Activated CD8-positive, alpha-beta memory T cell treated with anti-CD3 and anti-CD28 coated beads for 24 hours (primary cell): ENCODE data around the gene PTPRE.
A peak's percentile ranks its signal among the peaks of the same experiment; 100 is the strongest.
"Not testable (repeated sequence)": the region's sequence is repeated elsewhere in the genome, so short reads cannot be mapped to it uniquely, and the experiment has no call there.

Experiments used
- DNase-seq: peaks from one replicate; pipeline ENCODE4 v3.0.0-alpha.2; 2020

PTPRE gene

DNA sequence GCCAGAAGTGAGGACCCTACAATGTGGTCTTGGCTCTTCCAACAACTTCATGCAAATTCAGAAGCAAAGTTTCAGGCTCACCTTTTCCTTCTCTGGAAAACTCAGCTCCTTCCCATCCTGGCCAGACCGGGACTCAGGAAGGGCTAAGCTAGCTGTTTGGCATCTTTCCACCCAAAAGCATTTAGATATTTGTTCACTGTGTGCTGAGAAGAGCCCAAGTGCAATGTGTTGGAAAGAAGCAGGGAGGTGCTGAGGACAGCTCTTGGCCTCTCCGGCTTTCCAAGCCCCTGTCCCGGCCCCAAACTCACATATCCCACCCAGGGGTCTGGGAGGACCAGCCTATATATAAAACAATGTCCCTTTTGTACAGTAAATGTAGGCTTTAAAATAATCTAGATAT is 174.8 kb downstream of the PTPRE start:
- peak; percentile 40 for DNase-seq

- no peak for DNase-seq
These were observed 176.4 kb downstream of the PTPRE start for GRCh38 chr10:128083191-128083895.

DNA sequence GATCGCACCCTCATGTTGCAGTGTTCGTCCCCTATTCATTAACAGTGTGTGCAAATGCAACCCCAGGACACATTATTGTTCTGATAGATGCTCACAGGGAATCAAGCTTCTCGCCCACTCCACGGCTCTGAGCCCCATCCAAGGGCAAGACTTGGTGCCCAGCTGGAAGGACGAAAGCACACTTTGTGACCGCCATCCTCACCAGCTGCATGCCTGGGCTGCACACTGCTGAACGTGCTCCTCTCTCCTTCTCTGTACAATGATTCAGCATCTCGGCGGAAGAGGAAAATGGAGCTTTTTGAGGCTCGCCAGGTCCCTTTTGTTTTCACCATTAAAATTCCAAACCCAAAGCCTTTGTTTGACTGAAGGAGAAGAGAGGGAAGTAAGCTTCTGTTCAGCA is 177.5 kb downstream of the PTPRE start:
- DNase-seq = peak; percentile 41

DNA sequence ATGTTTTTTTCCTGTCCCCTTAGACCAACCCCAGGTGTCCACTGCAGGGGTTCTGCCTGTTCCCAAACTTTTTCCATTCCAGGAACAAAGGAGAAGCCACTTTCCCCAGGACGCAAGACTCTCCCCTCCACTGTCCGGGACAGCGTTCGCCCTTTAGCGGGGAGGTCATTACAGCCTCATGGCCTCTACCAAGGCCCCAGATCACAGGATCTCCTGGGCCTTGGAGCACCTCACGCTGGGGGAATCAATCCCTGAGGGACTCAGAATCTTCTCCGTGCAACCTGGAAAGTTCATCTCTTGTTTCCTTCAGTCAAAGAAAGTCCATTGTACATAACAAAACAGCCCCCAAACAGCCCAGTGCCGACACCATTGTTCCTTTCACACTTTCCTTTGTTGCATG is 178.1 kb downstream of the PTPRE start:
- DNase-seq = peak; percentile 44

- peak; percentile 56 for DNase-seq
These were observed 179.3 kb downstream of the PTPRE start for GRCh38 chr10:128086003-128086863.

DNA sequence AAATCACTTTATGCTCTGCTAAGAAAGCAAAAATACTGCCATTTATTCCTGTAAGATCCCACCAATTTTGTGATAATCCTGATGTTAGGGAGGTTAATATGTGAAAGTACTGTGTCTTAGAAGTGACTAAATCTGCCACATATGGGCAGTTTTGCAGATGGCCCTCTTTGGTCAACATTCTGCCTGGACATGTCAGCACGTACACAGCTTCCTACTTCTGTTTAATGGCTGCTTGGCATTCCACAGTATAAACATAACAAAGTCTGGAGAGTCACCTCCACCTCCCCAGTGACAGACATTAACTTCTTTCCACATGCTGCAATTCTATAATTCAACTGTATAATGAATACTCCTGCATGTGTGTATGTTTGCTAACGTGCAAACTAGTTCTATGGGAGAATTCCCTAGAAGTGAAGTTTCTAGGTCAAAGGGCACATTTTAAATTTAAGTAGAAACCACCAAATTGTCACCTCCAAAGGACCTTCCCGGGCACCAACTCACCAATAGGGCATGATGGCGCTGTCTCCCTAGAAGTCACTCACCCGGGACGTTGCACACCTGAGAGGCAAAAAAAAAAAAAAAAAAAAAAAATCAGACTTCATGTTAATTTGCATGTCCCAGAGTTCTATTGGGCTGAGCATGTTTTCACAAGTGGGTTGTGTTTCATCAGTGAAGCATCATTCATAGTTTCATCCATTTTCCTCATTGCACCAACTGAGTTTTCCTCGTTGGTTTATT is 180.4 kb downstream of the PTPRE start:
- no peak for DNase-seq

DNA sequence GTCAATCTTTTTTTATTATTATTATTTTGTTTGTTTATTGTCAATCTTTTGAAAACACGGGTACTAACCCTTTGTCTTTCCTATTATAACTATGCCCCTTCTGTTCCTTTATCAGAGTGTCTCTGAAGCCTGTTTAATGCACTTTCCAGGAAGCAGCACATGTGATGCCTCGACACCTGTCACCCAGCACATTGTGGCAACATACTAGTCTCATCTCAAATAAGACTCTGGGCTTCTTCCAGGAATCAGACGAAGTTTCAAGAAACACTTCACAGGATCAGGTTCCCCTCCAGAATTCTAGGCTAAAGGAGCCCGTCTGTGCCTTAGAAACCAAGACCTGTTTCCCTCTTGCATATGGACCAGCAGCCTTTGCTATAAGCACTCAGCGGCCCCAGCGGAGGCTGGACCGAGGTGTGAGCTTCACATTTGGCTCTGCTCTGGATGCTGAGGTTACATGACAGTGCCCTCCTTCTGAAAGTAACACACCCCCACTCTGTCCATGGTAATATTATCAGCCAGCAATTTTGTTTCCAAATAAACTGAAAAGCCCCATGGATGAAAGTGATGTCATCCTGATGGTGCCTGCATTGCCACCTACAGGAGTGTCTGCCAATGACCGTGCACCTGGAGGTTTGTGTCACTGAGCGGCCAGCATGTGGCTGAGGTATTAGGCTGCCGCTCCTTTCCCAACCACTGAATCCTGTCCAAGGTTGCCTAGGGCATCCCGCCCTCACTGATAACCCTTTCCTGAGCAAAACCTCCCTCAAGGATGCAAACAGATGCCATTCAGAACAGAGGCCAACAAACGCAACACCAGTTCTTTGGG is 181.2 kb downstream of the PTPRE start:
- peak; percentile 52 for DNase-seq

DNA sequence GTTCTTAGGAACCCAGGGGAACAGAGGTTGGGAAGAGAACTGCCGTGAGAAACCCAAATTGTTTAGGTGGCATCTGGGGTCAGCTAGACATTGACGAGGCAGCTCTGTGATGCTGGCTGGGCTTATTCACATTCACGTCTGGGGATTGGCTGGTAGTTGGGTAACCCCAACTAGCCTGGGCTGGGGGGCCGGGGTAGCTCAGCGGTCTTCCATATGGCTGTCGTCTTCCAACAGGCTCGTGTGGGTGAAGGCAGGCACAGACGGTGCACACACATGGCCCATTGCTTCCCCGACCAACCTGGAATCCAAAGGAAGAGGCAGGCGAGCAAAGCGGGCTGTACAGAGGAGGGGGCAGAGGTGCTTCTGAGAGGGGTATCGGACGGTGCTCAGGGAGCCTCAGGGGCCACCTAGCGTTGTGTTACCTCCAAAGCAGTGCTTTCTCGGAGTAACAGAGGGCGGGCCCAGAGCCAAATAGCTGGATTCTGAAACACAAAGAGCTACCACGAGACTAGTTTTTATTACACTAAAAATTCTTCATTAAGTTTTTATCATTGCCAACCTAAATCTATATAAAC is 184.8 kb downstream of the PTPRE start:
- peak; percentile 37 for DNase-seq

DNA sequence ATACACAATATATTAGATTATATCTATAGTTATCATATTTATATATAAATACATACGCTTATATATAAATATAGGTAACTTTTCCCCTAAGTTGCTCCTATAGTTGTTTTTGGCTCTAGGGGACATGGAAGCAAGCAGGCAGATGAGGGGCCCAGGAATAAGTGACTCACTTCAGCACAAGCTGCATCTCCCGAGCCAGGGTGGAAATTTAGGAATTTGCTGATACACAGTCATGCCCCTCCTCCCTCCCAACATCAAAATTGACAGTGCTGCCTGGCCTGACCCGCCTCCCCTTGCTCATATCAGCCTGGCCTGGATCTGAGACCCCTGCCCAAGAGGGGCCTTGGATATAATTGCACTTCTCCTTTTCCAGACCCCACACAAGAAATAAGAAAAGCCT is 185.6 kb downstream of the PTPRE start:
- peak; percentile 42 for DNase-seq

- not testable (repeated sequence) for DNase-seq
These were observed 187.7 kb downstream of the PTPRE start for GRCh38 chr10:128094596-128094995.

DNA sequence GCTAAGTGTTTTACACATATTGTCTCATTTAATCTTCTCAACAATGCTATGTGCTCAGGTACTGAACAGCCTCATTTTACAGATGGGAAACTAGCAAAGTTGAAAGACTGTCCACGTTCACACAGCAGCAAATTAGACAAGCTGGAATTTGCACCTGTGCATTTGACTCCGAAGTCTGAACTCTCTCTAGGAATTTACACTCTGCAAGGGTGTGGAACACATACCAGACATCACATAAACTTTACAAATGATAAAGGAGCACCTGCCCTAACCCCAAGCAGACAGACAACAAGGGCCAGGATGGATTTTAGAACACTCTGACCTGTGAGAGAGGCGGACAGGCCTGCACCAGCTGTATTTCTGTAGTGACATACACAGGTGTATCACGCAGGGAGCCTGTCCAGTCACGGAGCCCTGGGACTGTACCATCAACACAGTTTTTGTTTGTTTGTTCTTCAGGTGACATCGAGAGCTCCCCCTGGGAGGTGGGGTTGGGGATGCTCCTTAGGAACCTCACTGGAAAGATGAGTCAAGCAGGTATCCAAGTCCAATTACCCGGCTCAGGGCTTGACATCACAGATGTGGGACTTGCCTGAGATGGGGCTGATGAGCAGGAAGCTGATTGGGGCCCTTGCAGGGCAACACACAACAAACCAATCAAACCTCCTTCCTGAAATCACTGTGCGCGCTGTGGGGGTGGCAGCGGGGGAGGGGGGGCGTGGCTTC is 188.3 kb downstream of the PTPRE start:
- DNase-seq = peak; percentile 59

DNA sequence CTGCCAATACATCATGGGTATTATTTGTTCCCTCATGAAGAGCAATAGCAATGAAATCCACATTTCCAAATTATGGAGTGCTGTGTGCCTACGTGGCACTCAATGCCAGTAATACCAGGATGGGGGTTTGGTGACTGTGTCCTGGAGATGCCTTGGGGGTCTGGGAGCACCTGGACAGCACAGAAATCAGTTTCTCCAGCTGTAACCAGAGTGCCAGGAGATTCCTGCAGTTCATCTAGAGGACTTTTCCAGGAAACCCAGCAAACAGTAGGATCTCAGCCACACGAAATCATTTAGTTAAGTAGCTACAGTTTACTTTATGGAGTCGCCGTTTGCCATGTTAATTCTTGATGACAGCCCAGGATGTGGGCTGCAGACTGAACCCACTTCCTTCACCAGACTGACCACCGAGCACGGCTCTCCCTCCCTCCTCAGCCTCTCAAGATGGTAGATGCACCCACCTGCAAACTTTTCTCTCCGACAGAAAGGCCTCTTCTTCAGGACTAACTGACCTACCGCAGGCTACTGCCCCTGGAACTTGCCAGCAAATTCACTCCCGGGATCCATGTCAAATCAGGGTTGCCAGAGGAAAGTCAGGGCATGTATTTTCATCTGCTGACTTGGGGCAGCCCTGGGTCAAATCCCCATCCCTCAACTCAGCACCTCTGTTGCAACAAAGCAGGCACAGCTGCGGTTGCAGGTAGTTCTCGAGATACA is 189.0 kb downstream of the PTPRE start:
- DNase-seq = peak; percentile 53

DNA sequence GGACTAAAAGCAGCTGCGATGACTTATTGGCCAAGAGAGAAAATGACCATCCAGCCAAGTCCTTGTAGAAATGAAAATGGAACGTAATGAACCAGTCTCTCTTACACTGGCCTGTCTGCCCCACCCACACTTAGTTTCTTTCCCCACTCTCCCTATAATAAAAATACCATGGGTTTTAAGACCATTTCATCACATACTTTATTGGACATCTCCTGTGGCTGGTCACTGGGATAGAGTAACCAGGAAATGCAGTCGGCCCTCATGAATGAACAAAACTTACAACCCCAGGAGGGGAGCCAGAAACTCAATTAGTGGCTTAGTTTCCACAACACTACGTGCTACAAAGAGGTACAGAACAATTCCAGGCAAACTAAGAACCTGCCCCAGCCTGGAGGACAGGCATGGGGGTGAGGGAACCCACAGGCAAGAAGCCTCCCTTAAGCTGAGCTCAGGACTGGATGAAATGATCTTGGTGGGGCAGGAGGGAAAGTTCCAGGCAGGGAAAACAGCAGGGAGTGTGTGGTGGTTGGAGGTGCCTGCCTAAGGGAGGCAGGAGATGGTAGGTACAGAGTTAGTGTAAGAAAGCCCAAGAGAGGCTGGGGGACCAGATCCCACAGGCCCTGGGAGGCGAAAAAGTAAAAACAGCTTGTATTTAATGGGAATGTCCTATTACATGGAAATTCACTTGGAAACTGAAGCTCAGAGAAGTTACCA is 189.7 kb downstream of the PTPRE start:
- DNase-seq = peak; percentile 53

DNA sequence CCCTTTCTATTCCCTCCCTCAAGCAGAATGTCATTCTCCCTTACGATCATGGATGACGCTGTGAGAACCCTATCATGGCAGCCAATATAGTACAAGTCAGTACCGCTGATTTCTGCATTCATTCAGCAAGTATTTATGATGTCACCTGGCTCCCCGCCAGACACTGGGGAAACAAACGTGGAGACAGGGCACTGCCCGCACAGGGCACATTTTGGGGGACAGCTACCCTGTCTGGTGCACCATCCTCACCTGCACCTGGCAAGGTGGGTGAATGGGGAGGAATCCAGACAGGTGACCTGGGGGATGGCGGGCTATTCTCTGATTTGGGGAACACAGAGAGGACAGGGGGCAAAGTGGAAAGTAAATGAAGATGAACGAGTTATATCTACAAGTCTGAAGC is 190.9 kb downstream of the PTPRE start:
- DNase-seq = peak; percentile 32

GRCh38 chr10:128098631-128099030 is 191.7 kb downstream of the PTPRE start:
- DNase-seq = peak; percentile 51

DNA sequence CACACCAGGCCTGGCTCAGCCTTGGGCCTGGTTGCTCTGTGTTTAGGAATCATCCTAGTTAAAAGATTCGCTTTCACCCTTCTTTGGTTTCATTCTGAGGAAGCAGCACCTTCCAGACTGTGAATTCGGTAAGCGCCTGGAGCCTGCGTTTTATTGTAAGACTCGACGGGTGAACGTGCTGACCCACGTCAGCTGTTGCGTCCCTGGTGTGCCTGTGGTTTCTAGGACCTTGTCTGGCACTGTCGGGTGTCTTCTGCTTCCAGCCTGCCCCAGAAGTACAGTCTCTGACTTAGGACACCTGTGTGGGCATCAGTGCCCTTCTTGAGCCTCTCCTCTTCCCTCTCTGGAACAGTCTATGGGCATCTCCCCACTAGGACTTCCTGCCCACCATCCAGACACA is 193.0 kb downstream of the PTPRE start:
- DNase-seq = peak; percentile 49

- no peak for DNase-seq
These were observed 195.0 kb downstream of the PTPRE start for GRCh38 chr10:128101901-128102300.

DNA sequence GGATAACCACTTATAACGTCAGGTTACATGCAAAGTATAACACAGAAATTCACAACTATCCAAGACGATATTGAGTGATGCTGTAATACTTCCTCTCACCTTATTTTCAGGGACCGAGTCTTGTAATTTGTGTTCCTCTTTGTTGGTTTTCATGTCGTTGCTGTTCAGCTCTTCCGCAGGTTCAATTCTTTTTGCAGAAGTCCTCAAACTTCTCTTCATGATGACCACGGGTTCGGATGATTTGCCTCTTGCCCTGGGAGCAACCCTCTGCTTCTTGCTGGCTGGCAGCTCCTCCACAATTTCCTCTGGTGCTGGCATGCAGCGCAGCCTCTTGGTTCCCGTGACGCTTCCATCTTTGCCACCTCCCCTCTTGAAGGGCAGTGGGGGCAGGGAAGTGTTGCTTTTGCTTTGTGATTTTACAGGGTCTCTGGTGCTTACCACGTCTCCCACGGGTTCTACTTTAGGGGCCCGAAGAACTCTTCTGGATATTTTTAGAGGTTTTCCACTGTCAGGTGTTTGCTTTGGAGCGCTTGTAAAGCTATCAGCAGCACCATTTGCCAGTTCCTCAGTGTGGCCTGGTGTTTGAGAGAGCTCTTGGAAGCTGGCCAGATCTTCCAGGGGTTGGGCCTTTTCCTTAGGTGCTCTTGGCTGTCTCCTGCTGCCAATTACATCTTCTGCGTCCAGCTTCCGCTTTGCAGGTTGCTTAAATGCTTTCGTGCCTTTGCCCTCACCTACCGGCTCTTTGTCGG is 195.8 kb downstream of the PTPRE start:
- peak; percentile 73 for DNase-seq

DNA sequence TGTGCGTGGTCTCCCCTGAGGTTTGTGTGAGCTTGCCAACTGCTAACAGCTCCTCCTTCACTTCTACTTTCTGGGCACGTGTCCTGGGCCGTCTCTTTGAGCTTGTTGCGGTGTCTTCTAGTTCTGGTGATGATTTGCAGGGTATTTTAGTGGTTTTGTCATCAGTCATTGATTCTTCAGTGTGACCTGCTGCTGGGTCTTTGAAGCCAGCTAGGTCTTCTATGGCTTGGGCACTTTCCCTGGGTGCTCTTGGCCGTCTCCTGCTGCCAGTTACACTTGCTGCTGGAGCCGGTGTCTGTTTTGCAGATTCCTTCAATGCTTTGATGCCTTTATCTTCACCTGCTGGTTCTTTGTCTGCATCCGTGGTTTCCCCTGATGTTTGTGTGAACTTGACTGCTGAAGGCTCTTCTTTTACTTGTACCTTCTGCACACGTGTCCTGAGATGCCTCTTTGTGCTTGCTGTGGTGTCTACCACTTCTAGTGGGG is 196.4 kb downstream of the PTPRE start:
- DNase-seq = peak; percentile 61
